Measurements from ENCODE around the gene TSFM.
"Not testable (repeated sequence)": the region's sequence is repeated elsewhere in the genome, so short reads cannot be mapped to it uniquely, and the experiment has no call there.

Gene TSFM

DNA sequence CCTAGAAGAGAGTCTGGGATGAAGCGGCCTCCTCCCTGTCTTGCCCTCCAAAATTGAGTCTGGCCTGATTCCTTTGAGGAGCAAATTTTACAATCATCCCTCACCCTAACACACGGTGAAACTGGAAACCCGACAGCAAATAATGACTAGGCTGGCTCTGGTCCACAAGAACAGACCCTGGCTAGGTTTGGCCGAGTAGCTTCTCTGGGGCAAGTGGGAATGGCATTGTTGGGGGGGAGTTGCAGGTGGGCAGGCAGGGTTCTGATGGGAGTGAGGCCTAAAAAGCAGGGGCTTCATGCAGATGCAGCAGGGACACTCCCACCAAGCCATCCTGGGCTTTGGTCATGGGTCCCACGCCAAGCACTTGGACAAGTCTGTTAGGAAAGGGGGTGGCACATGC lies 38.4 kb downstream of the TSFM start:
- DNase-seq (ENCODE audit: low read depth), result not testable (repeated sequence)
- H3K36me3 ChIP-seq (ENCODE audit: control insufficient read depth, insufficient read depth, low read length, severe bottlenecking), result peaks cover 67% of the 10 kb centered on the region

GRCh38 chr12:57821474-57822214 lies 39.1 kb downstream of the TSFM start:
- no peak for DNase-seq (ENCODE audit: low read depth)
- H3K36me3 ChIP-seq (ENCODE audit: control insufficient read depth, insufficient read depth, low read length, severe bottlenecking), result peaks cover 71% of the 10 kb centered on the region
- H3K4me1 ChIP-seq (ENCODE audit: control insufficient read depth, insufficient read depth, low read length), result peaks cover 13% of the 10 kb centered on the region

More for the DNA sequence above, 38.4 kb downstream of the TSFM start:
- not testable (repeated sequence) for H3K9ac ChIP-seq (ENCODE audit: low read length); H3K27me3 ChIP-seq (replicated peaks; ENCODE audit: control insufficient read depth, insufficient read depth, low read length); H3K4me3 ChIP-seq (ENCODE audit: low read length); H3K9me3 ChIP-seq (ENCODE audit: control insufficient read depth, low read length)
- H3K4me1 ChIP-seq (ENCODE audit: control insufficient read depth, insufficient read depth, low read length), result peaks cover 20% of the 10 kb centered on the region

GRCh38 chr12:57822392-57823130 lies 40.0 kb downstream of the TSFM start:
- no peak for DNase-seq (ENCODE audit: low read depth)
- Histone ChIP-seq H3K9ac (ENCODE audit: low read length) (peak overlapping the region; percentile 26), H3K4me3 (ENCODE audit: low read length) (no peak overlapping the region), H3K27me3 (replicated peaks; ENCODE audit: control insufficient read depth, insufficient read depth, low read length) (no peaks in the 10 kb centered on the region), H3K4me1 (ENCODE audit: control insufficient read depth, insufficient read depth, low read length) (peaks cover 4% of the 10 kb centered on the region), H3K36me3 (ENCODE audit: control insufficient read depth, insufficient read depth, low read length, severe bottlenecking) (peaks cover 80% of the 10 kb centered on the region), H3K9me3 (ENCODE audit: control insufficient read depth, low read length) (no peaks in the 10 kb centered on the region)

More at GRCh38 chr12:57821474-57822214, 39.1 kb downstream of the TSFM start:
- Histone ChIP-seq H3K9ac (ENCODE audit: low read length) (no peak overlapping the region), H3K27me3 (replicated peaks; ENCODE audit: control insufficient read depth, insufficient read depth, low read length) (no peaks in the 10 kb centered on the region), H3K4me3 (ENCODE audit: low read length) (no peak overlapping the region), H3K9me3 (ENCODE audit: control insufficient read depth, low read length) (no peaks in the 10 kb centered on the region)

DNA sequence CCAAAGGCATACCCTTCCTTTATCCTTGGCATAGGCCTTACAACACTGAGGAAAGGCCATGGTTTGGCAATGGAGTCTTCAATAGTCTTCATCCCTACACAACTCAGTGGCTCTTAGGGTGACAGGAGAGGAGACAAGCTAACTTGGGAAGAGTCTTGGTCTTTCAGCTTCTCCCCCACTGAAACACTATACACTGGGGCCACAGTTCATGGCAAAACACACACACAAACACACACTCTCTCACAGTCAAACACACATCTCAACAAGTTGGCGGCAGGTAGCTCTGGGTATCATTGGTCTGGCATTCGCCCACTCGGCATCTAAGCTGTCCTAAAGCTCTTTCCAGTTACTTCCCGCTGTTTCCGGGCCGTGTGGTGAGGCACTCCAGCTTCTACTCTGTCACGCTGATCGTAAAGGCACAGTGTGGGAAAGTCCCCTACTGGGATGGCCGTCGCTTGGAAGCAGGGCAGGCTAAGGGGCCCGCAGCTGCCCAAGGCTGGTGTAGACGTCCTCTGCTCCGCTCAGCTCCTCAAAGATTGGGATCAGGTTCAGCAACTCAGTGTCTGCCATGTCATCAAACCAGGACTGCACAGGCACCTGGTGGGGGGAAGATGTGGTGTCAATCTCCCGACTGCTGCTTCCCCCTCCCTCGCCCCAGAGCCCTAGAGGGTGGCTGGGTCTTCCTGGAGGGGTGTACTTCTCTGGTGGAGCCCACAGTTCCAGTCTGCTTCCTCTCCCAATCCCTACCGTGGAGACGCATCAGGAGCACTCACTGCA lies 40.7 kb downstream of the TSFM start:
- no peaks in the 10 kb centered on the region for H3K27me3 ChIP-seq (replicated peaks; ENCODE audit: control insufficient read depth, insufficient read depth, low read length)
- H3K9me3 ChIP-seq (ENCODE audit: control insufficient read depth, low read length), result no peaks in the 10 kb centered on the region
- DNase-seq (ENCODE audit: low read depth), result no peak
- peaks cover 87% of the 10 kb centered on the region for H3K36me3 ChIP-seq (ENCODE audit: control insufficient read depth, insufficient read depth, low read length, severe bottlenecking)
- H3K4me3 ChIP-seq (ENCODE audit: low read length), result no peak overlapping the region
- no peaks in the 10 kb centered on the region for H3K4me1 ChIP-seq (ENCODE audit: control insufficient read depth, insufficient read depth, low read length)
- peak overlapping the region; percentile 26 for H3K9ac ChIP-seq (ENCODE audit: low read length)

GRCh38 chr12:57823908-57824640 lies 41.5 kb downstream of the TSFM start:
- Histone ChIP-seq H3K36me3 (ENCODE audit: control insufficient read depth, insufficient read depth, low read length, severe bottlenecking) (peaks cover 95% of the 10 kb centered on the region), H3K4me1 (ENCODE audit: control insufficient read depth, insufficient read depth, low read length) (peaks cover under 1% of the 10 kb centered on the region), H3K9me3 (ENCODE audit: control insufficient read depth, low read length) (no peaks in the 10 kb centered on the region), H3K4me3 (ENCODE audit: low read length) (no peak overlapping the region), H3K9ac (ENCODE audit: low read length) (peak overlapping the region; percentile 28), H3K27me3 (replicated peaks; ENCODE audit: control insufficient read depth, insufficient read depth, low read length) (no peaks in the 10 kb centered on the region)
- no peak for DNase-seq (ENCODE audit: low read depth)

DNA sequence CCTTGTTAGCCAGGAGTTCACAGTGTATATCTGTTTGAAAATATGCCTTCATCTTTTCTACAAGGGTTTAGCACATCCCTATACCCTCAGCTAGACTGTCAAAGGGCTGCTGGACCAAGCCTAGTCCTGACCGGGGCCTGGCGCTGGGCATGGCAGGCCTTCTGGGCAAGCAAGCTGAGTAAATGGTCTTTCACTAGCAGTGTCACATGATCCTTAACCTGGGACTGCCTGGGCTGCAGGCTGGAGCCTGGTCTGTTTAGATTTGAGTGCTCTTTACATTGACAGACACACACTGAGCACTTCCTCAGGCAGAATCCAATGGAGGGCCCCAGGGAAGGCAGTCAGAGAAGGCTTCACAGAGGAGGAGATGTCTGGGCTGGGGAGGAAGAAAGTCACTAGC lies 42.9 kb downstream of the TSFM start:
- Histone ChIP-seq H3K4me3 (ENCODE audit: low read length) (no peak overlapping the region), H3K9ac (ENCODE audit: low read length) (no peak overlapping the region), H3K36me3 (ENCODE audit: control insufficient read depth, insufficient read depth, low read length, severe bottlenecking) (peaks cover 86% of the 10 kb centered on the region), H3K9me3 (ENCODE audit: control insufficient read depth, low read length) (no peaks in the 10 kb centered on the region), H3K27me3 (replicated peaks; ENCODE audit: control insufficient read depth, insufficient read depth, low read length) (no peaks in the 10 kb centered on the region), H3K4me1 (ENCODE audit: control insufficient read depth, insufficient read depth, low read length) (peaks cover 13% of the 10 kb centered on the region)
- DNase-seq (ENCODE audit: low read depth), result no peak

DNA sequence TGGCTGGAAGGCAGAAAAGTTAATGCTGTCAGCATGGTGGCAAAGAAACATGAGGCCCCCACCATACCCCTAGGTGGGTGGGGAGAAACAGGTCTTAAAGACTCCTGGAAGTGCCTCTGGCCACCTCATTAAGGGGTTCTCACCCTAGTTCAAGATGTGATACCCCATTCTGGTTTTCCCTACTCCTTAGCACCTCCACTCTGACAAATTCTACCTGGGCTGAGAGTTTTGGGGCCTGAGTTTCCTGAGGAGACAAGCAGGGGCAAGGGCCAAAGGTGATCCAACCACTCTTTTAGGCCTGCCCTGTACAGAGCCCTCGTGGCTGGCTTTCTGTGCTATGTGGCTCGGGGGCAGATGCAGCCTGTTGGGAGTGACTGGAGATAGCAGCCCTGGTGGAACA lies 43.8 kb downstream of the TSFM start:
- Histone ChIP-seq H3K36me3 (ENCODE audit: control insufficient read depth, insufficient read depth, low read length, severe bottlenecking) (peaks cover 78% of the 10 kb centered on the region), H3K4me1 (ENCODE audit: control insufficient read depth, insufficient read depth, low read length) (peaks cover 19% of the 10 kb centered on the region), H3K9me3 (ENCODE audit: control insufficient read depth, low read length) (no peaks in the 10 kb centered on the region), H3K27me3 (replicated peaks; ENCODE audit: control insufficient read depth, insufficient read depth, low read length) (no peaks in the 10 kb centered on the region), H3K9ac (ENCODE audit: low read length) (peak overlapping the region; percentile 23), H3K4me3 (ENCODE audit: low read length) (no peak overlapping the region)
- no peak for DNase-seq (ENCODE audit: low read depth)

GRCh38 chr12:57826966-57827365 lies 44.4 kb downstream of the TSFM start:
- Histone ChIP-seq H3K27me3 (replicated peaks; ENCODE audit: control insufficient read depth, insufficient read depth, low read length) (no peaks in the 10 kb centered on the region), H3K4me1 (ENCODE audit: control insufficient read depth, insufficient read depth, low read length) (peaks cover 24% of the 10 kb centered on the region), H3K9ac (ENCODE audit: low read length) (peak overlapping the region; percentile 23), H3K36me3 (ENCODE audit: control insufficient read depth, insufficient read depth, low read length, severe bottlenecking) (peaks cover 72% of the 10 kb centered on the region), H3K9me3 (ENCODE audit: control insufficient read depth, low read length) (no peaks in the 10 kb centered on the region), H3K4me3 (ENCODE audit: low read length) (no peak overlapping the region)
- DNase-seq (ENCODE audit: low read depth), result no peak

DNA sequence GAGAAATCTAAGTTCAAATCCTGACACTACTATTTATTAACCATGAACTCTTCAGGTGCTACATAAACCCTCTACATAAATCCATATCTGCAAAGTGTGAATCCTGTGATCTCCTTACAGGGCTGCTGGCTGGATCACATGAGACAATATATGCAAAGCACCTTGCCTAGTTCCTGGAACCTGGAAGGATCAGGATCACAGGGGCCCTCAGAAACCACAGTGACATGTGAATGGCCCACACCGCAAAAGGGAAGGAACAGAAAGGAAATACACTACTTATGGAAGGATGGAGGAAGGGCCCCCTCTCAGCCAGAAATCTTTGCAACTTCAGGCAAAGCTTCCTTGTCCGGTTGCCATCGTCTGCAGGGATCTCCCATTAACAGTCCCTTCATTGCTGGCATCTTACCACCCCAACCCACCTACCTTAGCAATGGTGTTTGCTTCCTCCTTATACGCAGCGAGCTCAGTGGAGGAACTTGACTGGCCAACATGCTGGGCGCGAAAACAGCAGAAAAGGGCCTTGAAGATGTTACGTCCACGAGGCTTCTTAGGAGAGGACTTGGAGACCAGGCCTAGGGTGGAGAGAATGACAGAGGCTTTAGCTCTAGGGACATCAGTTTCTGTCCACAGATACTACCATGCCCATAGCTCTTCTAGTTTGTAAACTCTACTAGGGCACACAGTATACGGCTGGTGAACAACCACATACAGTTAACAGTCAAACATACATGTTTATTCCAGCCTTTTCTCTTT lies 46.6 kb downstream of the TSFM start:
- Histone ChIP-seq H3K9ac (ENCODE audit: low read length) (peak overlapping the region; percentile 13), H3K4me1 (ENCODE audit: control insufficient read depth, insufficient read depth, low read length) (peaks cover 46% of the 10 kb centered on the region), H3K4me3 (ENCODE audit: low read length) (no peak overlapping the region), H3K9me3 (ENCODE audit: control insufficient read depth, low read length) (no peaks in the 10 kb centered on the region), H3K27me3 (replicated peaks; ENCODE audit: control insufficient read depth, insufficient read depth, low read length) (no peaks in the 10 kb centered on the region), H3K36me3 (ENCODE audit: control insufficient read depth, insufficient read depth, low read length, severe bottlenecking) (peaks cover 51% of the 10 kb centered on the region)
- DNase-seq (ENCODE audit: low read depth), result no peak

DNA sequence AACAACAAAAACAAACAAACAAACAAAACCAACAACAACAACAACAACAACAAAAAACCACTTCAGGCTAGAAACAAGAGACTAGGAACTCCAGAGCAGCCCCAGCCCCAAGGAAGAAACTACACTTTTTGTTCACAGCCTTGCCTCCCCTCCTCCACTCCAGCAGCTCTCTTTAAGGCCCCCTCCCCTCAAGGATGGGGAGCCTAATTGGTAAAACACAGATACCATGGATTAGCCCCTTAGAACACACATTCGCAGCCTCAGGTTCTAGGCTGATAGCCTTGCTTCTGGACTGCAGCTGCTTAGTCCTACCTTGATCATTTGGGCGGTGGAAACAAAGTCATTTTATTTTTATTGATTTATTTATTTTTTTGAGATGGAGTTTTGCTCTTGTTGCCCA lies 47.8 kb downstream of the TSFM start:
- peaks cover 39% of the 10 kb centered on the region for H3K36me3 ChIP-seq (ENCODE audit: control insufficient read depth, insufficient read depth, low read length, severe bottlenecking)

More for the DNA sequence above, 47.8 kb downstream of the TSFM start:
- Histone ChIP-seq H3K27me3 (replicated peaks; ENCODE audit: control insufficient read depth, insufficient read depth, low read length) (no peaks in the 10 kb centered on the region), H3K9ac (ENCODE audit: low read length) (peak overlapping the region; percentile 25), H3K4me3 (ENCODE audit: low read length) (no peak overlapping the region), H3K4me1 (ENCODE audit: control insufficient read depth, insufficient read depth, low read length) (peaks cover 54% of the 10 kb centered on the region), H3K9me3 (ENCODE audit: control insufficient read depth, low read length) (no peaks in the 10 kb centered on the region)
- no peak for DNase-seq (ENCODE audit: low read depth)

Data from adipocyte (in vitro differentiated cells).